HCEC 1CT (cell line): ENCODE results near the gene KCNJ2.

Source experiments
- DNase-seq: peaks from one replicate; pipeline ENCODE4 v3.0.0-alpha.2; 2017

Gene KCNJ2

DNA sequence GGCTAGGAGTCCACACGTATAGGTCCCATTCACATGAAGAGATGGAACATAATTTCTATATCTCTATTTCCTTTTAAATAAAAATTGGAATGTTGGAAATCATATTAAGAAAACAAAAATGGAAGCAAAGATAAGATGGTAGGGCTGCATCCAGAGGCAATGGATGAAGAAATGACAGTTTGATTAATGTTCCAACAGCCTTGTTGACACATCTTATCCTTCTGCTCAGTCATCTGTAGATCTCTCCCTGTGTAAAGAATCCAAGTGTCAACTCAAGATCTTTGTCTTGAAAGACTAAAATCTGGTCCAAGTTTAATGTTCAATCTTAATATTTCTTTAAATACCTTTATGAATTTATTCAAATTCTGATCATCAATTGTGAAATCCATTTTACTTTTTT, 7.8 kb upstream of the KCNJ2 start:
- DNase-seq = no peak

DNA sequence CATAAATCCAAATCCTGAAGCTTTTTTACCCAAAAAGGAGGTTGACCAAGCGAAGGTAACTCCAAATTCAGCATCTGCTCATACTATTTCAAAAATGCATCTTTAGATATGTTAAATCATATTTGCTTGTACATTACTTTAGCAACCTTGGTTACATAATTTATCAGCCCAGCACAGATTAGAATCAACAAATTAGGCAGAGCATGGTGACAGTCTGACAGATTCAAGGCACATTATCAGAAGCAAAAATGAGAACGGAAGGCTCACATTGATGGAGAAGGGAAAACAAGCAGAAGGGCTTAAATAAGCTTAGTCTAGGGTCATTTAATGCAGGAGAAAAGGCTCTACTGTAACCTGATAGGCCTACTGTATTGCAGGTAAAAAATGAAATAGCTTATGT, 3.9 kb upstream of the KCNJ2 start:
- DNase-seq = no peak

- no peak for DNase-seq
Observed at GRCh38 chr17:70166615-70167014, 2.7 kb upstream of the KCNJ2 start.

DNA sequence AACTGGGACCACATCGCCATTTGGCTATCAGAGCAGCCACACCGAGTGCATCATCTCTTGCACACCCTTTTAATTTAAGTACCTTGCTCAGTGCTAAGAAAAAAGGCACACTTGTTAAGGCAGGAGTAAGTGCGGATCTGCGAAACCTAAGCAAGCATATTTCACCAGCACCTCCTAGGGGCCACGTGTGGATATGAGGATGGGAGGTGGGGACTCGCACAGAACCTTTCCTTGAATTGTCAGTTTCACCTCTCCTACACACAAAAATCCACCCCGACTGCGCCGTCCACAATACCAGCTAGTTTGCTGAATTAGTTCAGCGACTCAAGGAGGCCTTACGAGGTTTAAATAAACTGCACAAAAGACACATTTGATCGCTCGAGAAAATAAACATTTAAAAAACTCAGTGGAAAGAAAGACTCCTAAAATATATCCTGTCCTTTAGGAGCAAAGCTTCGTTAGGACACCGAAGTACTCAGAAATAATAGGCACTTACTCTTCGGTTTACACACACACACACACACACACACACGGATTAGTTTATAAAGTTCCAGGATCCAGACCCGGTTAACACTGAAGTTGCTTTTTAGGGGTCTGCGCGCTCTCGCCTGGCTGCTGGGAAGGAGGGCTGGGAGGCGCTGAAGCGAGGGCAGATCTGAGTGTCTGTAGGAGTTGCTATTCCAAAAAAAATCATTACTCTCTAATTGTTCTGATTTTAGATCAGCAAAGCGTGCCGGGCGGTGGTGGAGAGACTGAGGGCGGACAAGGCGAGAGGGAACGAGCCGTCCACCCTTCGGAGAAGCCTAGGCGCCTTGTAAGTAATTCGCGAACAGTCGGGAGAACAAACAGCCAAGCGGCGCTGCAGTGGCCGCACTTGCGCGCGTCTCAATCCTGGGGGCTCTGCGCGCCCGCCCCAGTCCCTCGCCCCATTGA, 1.0 kb upstream of the KCNJ2 start:
- DNase-seq = peak; percentile 76

- peak; percentile 69 for DNase-seq
Observed at GRCh38 chr17:70169709-70170597, 621 bp downstream of the KCNJ2 start.

DNA sequence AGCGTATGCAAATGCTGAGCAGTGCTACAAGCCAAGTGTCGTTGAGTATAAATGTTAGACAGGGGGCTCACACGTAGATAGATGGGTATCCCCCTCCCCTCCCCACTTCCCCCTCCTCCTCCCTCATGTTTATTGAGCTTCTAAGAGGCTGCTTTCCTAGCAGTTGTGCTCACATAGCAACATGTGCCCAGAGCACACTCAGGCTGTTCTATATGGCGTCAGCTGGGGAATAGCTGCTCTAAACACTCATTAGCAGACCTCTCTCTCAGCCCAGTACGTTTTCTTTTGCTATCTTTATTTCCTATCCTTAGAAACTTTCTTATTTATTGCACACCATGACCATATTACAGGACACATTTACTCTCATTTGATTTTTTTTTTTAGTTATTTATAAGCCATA, 1.8 kb downstream of the KCNJ2 start:
- DNase-seq = no peak

- peak; percentile 57 for DNase-seq
Observed at GRCh38 chr17:70172449-70172848, 3.1 kb downstream of the KCNJ2 start.

DNA sequence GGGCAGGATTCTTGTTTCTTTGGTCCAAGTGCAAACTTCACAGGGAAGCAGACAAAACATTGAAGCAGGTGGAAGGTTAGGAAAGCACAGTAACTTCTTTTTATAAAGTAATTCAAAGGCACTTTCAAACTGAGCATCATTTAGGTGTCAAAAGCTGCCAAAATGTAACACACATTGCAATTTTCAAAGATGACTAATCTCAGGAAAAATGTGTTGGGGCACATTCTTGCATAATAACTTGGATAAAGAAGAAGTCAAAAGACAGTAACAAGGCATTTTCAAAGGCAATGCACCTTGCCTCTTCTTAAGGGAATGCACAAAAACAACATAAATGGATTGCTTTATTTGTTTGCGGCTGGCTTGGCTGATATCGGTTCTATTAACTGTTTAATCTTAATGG, 3.6 kb downstream of the KCNJ2 start:
- DNase-seq = peak; percentile 53

- DNase-seq = no peak
Observed at GRCh38 chr17:70173681-70174080, 4.3 kb downstream of the KCNJ2 start.

DNA sequence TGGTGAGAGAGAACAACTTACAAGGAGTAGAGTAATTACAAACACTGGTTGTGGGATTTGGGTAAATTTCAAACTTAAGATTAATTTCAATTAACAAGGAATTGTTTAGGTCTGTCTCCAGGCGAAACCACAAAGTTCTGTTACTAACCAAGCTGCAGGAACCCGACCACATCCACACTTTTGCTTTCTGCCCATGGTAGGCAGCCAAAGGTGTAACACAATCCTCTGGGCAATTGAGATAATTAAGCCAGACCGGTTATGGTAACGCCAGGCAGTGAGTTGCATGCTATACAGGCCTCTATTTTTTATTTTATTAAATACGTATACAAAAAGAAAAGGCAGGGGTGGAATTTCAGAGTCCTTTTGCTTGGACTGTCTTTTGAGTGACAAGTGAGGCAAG, 12.0 kb downstream of the KCNJ2 start:
- no peak for DNase-seq

GRCh38 chr17:70181866-70182265, 12.5 kb downstream of the KCNJ2 start:
- peak; percentile 30 for DNase-seq

DNA sequence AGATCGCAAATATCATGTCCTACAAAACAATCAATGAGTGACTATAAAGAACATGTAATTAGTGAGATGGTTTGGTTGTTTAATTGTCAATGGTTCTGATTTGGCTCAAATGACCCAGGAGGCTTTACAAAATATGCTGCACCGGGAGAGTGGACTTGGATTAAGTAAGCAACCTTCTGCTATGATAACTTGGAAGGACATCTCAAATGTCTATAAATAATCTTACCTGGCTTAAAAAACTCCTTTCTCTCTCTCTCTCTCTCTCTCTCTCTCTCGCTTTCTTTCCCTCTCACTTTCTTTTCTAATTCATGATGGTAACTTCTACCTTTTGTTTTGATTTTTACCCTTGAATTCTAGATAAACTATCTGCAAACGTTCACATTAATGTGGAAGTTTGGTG, 14.2 kb downstream of the KCNJ2 start:
- no peak for DNase-seq

- DNase-seq = no peak
Observed at GRCh38 chr17:70184207-70184606, 14.9 kb downstream of the KCNJ2 start.

- peak; percentile 88 for DNase-seq
Observed at GRCh38 chr17:70184770-70185169, 15.4 kb downstream of the KCNJ2 start.

GRCh38 chr17:70185285-70185684, 16.0 kb downstream of the KCNJ2 start:
- DNase-seq = no peak

GRCh38 chr17:70187383-70187782, 18.1 kb downstream of the KCNJ2 start:
- peak; percentile 70 for DNase-seq

- no peak for DNase-seq
Observed at GRCh38 chr17:70190959-70191805, 21.9 kb downstream of the KCNJ2 start.

DNA sequence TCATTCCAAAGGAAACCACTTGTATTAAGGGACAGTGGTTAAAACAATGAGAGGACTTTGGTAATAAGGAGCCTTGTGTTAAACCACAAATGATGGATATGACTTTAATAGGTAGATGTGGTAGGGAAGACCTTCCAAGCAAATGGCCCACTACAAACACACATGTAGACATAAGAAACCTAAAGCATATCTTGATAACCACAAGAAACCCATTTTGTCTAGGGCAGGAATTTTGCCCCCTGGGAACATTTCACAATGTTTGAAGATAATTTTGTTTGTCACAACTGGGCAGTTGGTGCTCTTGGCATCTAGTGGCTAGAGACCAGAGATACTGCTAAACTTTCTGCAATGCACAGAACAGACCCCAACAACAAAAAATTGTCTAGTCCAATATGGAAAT, 25.8 kb downstream of the KCNJ2 start:
- DNase-seq = no peak

DNA sequence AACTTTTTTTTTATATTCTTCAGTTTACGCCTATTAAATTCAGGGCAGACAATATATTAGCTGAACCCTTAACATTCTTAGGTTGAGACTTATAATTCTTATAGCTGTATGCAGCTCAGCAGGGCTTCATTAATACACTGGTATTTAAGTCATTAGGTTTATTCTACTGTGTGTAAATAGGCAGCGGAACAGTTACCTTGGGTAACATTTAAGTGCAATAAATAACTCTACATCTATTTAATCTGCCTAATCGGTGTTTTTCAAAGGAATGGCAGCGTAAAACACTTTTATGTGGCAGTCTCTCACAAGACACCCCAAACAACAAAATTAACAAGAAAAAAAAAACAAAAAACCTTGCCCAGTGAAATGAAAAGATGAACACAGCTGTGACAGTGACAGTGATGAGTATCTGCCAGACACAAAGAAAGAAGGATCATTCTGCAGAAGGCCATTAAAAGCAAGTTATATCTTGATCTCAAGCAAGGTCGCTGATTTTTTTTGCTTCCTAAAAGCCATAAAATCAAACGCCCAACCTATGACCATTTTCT, 32.6 kb downstream of the KCNJ2 start:
- no peak for DNase-seq

DNA sequence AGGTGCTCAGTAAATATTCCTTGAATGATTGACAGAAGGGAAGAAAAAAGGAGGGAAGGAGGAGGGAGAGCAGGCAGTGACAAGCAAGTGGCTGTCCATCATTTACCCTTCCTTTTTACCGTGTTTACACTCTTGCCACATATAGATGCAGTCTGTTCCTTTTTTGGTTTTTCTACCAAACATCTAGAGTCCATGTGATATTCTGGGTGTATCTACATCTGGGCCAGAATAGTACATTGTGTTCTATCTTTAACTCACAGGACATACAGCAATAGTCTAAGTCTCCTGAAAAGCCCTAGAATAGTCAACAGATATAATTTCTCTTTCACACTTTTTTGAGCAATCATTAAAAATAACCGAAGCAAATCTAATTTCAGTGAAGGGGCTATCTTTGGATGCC, 33.5 kb downstream of the KCNJ2 start:
- DNase-seq = no peak

GRCh38 chr17:70204431-70204830, 35.1 kb downstream of the KCNJ2 start:
- DNase-seq = no peak

- no peak for DNase-seq
Observed at GRCh38 chr17:70205401-70205800, 36.1 kb downstream of the KCNJ2 start.
